ENCODE data around the gene LDB3.

The LDB3 gene

GRCh38 chr10:86644152-86644793, 24.0 kb upstream of the LDB3 start (continued):
- TF ChIP-seq ZNF292 (tag by site-specific recombination; IDR thresholded peaks at IDR 0.05; ENCODE audit: borderline replicate concordance, low read depth): no peak
- 0 out of 2 replicates have a peak, but pooled peaks have one; percentile 29 for TF ChIP-seq ZNF692 (tag by site-specific recombination; IDR thresholded peaks at IDR 0.05)
- TF ChIP-seq GLIS2 (tag by site-specific recombination; IDR thresholded peaks at IDR 0.05): no peak
- TF ChIP-seq ZNF433 (tag by site-specific recombination; IDR thresholded peaks at IDR 0.05; ENCODE audit: low read depth): no peak
- TF ChIP-seq HIC1 (tag by site-specific recombination; IDR thresholded peaks at IDR 0.05): no peak
- no peak for TF ChIP-seq ZNF585B (tag by site-specific recombination; IDR thresholded peaks at IDR 0.05)
- TF ChIP-seq AEBP2 (tag by site-specific recombination; IDR thresholded peaks at IDR 0.05; ENCODE audit: borderline replicate concordance): no peak
- no peak for TF ChIP-seq ZNF114 (tag by site-specific recombination; IDR thresholded peaks at IDR 0.05)
- no peak for TF ChIP-seq ZNF16 (tag by site-specific recombination; IDR thresholded peaks at IDR 0.05; ENCODE audit: low read depth)
- TF ChIP-seq ZSCAN18 (tag by site-specific recombination; IDR thresholded peaks at IDR 0.05): no peak
- TF ChIP-seq ZFP37 (tag by site-specific recombination; IDR thresholded peaks at IDR 0.05): no peak
- TF ChIP-seq ZNF558 (tag by site-specific recombination; IDR thresholded peaks at IDR 0.05): no peak; the same call in 1 of the 2 replicates
- no peak for TF ChIP-seq ZNF416 (tag by site-specific recombination; IDR thresholded peaks at IDR 0.05)
- TF ChIP-seq ZBTB49 (tag by site-specific recombination; IDR thresholded peaks at IDR 0.05; ENCODE audit: low read depth): no peak
- TF ChIP-seq SETDB1 (IDR thresholded peaks at IDR 0.05; ENCODE audit: insufficient read length, low read length): no peak
- TF ChIP-seq ZBTB44 (tag by site-specific recombination; IDR thresholded peaks at IDR 0.05): peak; percentile 9; the same call in 1 of the 2 replicates
- TF ChIP-seq ZNF473 (tag by site-specific recombination; IDR thresholded peaks at IDR 0.05): no peak
- TF ChIP-seq CTCF (tag by site-specific recombination; IDR thresholded peaks at IDR 0.05): no peak
- no peak for TF ChIP-seq KLF16 (tag by site-specific recombination; IDR thresholded peaks at IDR 0.05)
- TF ChIP-seq ZNF629 (tag by site-specific recombination; IDR thresholded peaks at IDR 0.05): peak; percentile 39; the same call in 1 of the 2 replicates
- TF ChIP-seq ZNF677 (tag by site-specific recombination; IDR thresholded peaks at IDR 0.05): no peak
- peak; percentile 88 for TF ChIP-seq ZIC2 (tag by site-specific recombination; IDR thresholded peaks at IDR 0.05)
